Uterus (tissue), 2 donors: Measurements from ENCODE around the gene SH3RF3.

Source experiments
- POLR2A ChIP-seq, 2 donors: fragments of 450-650 bp; IDR thresholded peaks; one replicate each; pipeline ENCODE4 v1.6.1; 2016; ENCODE audit warnings: antibody characterized with exemption in 2 of 2, mild to moderate bottlenecking in 1 of 2, moderate library complexity in 1 of 2
- TF ChIP-seq, protein P1 (sequence below), 4 experiments: fragments of 200-600 bp in 2 of 4; fragments of 450-650 bp in 2 of 4; sonication (generic) in 2 of 4; IDR thresholded peaks; one replicate each; pipeline ENCODE4 v1.5.1; 2016 to 2019; ENCODE audit warnings: antibody characterized with exemption in 4 of 4, mild to moderate bottlenecking in 2 of 4, moderate library complexity in 1 of 4

DNA sequence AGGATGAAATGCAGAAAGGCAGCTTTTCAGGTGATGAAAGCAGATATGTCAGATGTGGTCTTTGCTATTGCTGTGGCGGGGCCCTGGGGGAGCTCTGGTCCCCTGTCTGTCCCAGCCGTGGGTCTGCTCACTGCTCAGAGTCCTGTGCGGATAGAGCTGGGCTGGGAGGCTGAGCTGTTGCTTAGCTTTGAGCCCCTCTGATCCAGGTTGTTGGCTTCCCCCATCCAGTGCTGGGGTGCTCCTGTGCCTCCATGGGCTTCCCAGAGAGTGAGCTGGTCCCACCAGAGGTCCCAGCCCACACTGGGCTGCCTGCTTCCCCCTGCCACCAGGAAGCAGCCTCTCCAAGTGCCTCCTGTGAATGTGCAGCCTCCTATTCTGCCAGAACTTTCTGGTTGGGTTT is 55.4 kb downstream of the SH3RF3 start:
- TF ChIP-seq, protein P1, sequence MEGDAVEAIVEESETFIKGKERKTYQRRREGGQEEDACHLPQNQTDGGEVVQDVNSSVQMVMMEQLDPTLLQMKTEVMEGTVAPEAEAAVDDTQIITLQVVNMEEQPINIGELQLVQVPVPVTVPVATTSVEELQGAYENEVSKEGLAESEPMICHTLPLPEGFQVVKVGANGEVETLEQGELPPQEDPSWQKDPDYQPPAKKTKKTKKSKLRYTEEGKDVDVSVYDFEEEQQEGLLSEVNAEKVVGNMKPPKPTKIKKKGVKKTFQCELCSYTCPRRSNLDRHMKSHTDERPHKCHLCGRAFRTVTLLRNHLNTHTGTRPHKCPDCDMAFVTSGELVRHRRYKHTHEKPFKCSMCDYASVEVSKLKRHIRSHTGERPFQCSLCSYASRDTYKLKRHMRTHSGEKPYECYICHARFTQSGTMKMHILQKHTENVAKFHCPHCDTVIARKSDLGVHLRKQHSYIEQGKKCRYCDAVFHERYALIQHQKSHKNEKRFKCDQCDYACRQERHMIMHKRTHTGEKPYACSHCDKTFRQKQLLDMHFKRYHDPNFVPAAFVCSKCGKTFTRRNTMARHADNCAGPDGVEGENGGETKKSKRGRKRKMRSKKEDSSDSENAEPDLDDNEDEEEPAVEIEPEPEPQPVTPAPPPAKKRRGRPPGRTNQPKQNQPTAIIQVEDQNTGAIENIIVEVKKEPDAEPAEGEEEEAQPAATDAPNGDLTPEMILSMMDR (IDR thresholded peaks at IDR 0.05) = no peak
- no peak for TF ChIP-seq POLR2A (IDR thresholded peaks at IDR 0.05)
